CD14-positive monocyte (primary cell): ENCODE measurements around the gene GUCY1A1. TPM values are rescaled to one million over a fixed set of nuclear protein-coding genes. Genes with fewer than 3 reads are reported as not detected.

ENCODE experiments used
- DNase-seq, 3 donors: peaks; one replicate each; pipeline ENCODE4 v3.0.0-alpha.2; 2011 to 2022
- H2AFZ ChIP-seq: 2 replicates; pipeline ENCODE4 v1.6.0; 2012; ENCODE audit warnings: mild to moderate bottlenecking, low read depth, low read length, inconsistent platforms; ENCODE audit not compliant: insufficient read depth, poor library complexity, severe bottlenecking
- H3K27ac ChIP-seq, 2 donors: 1 replicate in 1 of 2; 2 replicates in 1 of 2; pipeline ENCODE4 v1.5.1; 2012 to 2013; ENCODE audit warnings: low read length in 2 of 2, control low read depth in 1 of 2, inconsistent platforms in 1 of 2, low read depth in 1 of 2, mild to moderate bottlenecking in 1 of 2
- H3K27me3 ChIP-seq, 2 donors: one replicate each; pipeline versions ENCODE4 v1.6.0 to v1.6.1; 2011 to 2013; ENCODE audit warnings: low read length in 2 of 2; ENCODE audit not compliant: control insufficient read depth in 2 of 2, insufficient read depth in 2 of 2
- H3K36me3 ChIP-seq, 2 donors: replicated peaks in 1 of 2; 1 replicate in 1 of 2; 2 replicates in 1 of 2; pipeline versions ENCODE4 v1.5.1 to v1.6.1; 2012 to 2013; ENCODE audit warnings: low read length in 2 of 2, control low read depth in 1 of 2, inconsistent platforms in 1 of 2, mild to moderate bottlenecking in 1 of 2; ENCODE audit not compliant: insufficient read depth in 2 of 2, control insufficient read depth in 1 of 2
- H3K4me1 ChIP-seq, 2 donors: 1 replicate in 1 of 2; 2 replicates in 1 of 2; pipeline versions ENCODE4 v1.5.1 to v1.6.1; 2012 to 2013; ENCODE audit warnings: low read length in 2 of 2, control low read depth in 1 of 2, inconsistent platforms in 1 of 2, mild to moderate bottlenecking in 1 of 2, moderate library complexity in 1 of 2; ENCODE audit not compliant: insufficient read depth in 2 of 2, control insufficient read depth in 1 of 2
- H3K4me2 ChIP-seq: replicated peaks from 2 replicates; pipeline ENCODE3; 2012; ENCODE audit warnings: low read length, moderate library complexity, mild to moderate bottlenecking; ENCODE audit not compliant: poor library complexity, severe bottlenecking; ENCODE audit errors: extremely low read depth
- H3K4me3 ChIP-seq, 3 experiments: fragments of 200-600 bp in 1 of 3; sonication (generic) in 1 of 3; replicated peaks in 1 of 3; 1 replicate in 2 of 3; 2 replicates in 1 of 3; pipeline ENCODE4 v1.5.1; 2011 to 2013; ENCODE audit warnings: low read length in 3 of 3, mild to moderate bottlenecking in 3 of 3, control low read depth in 2 of 3, low read depth in 2 of 3, inconsistent platforms in 1 of 3, moderate library complexity in 1 of 3
- H3K79me2 ChIP-seq: 2 replicates; pipeline ENCODE4 v1.6.0; 2012; ENCODE audit warnings: mild to moderate bottlenecking, control low read depth, inconsistent platforms, low read length, moderate library complexity; ENCODE audit not compliant: insufficient read depth
- H3K9ac ChIP-seq: 2 replicates; pipeline ENCODE4 v1.6.0; 2017; ENCODE audit warnings: low read length, mild to moderate bottlenecking; ENCODE audit not compliant: insufficient read depth, poor library complexity, severe bottlenecking
- H3K9me3 ChIP-seq, 2 donors: replicated peaks in 1 of 2; 1 replicate in 1 of 2; 2 replicates in 1 of 2; pipeline versions ENCODE4 v1.5.1 to v1.6.1; 2012 to 2013; ENCODE audit warnings: low read length in 2 of 2, control low read depth in 1 of 2; ENCODE audit not compliant: control insufficient read depth in 1 of 2, insufficient read depth in 1 of 2
- H4K20me1 ChIP-seq: 2 replicates; pipeline ENCODE4 v1.6.0; 2012; ENCODE audit warnings: mild to moderate bottlenecking, low read length, control low read depth, moderate library complexity; ENCODE audit not compliant: insufficient read depth
- H3K27ac Mint-ChIP-seq, 7 donors: one replicate each; pipeline ENCODE4 v1.8.0; 2020; ENCODE audit warnings: mild to moderate bottlenecking in 7 of 7, mixed read lengths in 7 of 7, moderate library complexity in 6 of 7, inconsistent platforms in 2 of 7
- H3K27me3 Mint-ChIP-seq, 3 donors: one replicate each; pipeline ENCODE4 v1.8.0; 2021 to 2022; ENCODE audit warnings: low read depth in 3 of 3, mild to moderate bottlenecking in 3 of 3, mixed read lengths in 3 of 3, moderate library complexity in 3 of 3, inconsistent platforms in 1 of 3
- H3K36me3 Mint-ChIP-seq, 2 donors: one replicate each; pipeline ENCODE4 v1.8.0; 2020; ENCODE audit warnings: mixed read lengths in 2 of 2, inconsistent platforms in 1 of 2, mild to moderate bottlenecking in 1 of 2
- H3K4me1 Mint-ChIP-seq: one replicate; pipeline ENCODE4 v1.8.0; 2020; ENCODE audit warnings: mild to moderate bottlenecking, mixed read lengths
- H3K4me3 Mint-ChIP-seq, 2 donors: one replicate each; pipeline ENCODE4 v1.8.0; 2020; ENCODE audit warnings: mild to moderate bottlenecking in 2 of 2, mixed read lengths in 2 of 2, moderate library complexity in 1 of 2
- H3K9me3 Mint-ChIP-seq, 7 donors: one replicate each; pipeline ENCODE4 v1.8.0; 2020 to 2022; ENCODE audit warnings: mixed read lengths in 7 of 7, mild to moderate bottlenecking in 6 of 7, moderate library complexity in 6 of 7, inconsistent platforms in 2 of 7
- CTCF ChIP-seq: fragments of 200-600 bp; IDR thresholded peaks from one replicate; pipeline ENCODE4 v1.8.0; 2022; ENCODE audit warnings: antibody characterized with exemption, mild to moderate bottlenecking
- WGBS: methylation state at CpG from one replicate; pipeline ENCODE4 v1.1.5; 2013; ENCODE audit warnings: missing lambda C conversion rate; ENCODE audit not compliant: insufficient coverage; 5-methylcytosine and 5-hydroxymethylcytosine counted together
- intact Hi-C, 2 donors: fragments of 100-400 bp; cut with micrococcal nuclease; formaldehyde crosslinking; loops; one replicate each; pipeline versions ENCODE4 v1.15.0 to v1.15.1; 2023
- polyA plus RNA-seq, 3 donors: library from polyadenylated mRNA; depleted of rRNA in 1 of 3; unstranded in 2 of 3; stranded (reverse) in 1 of 3; fragments of 300-500 nt in 2 of 3; fragments of >200 nt in 1 of 3; fragmentation: Illumina TruSeq in 2 of 3; gene quantifications; 1 replicate in 2 of 3; 2 replicates in 1 of 3; pipeline ENCODE4 v1.2.3, GENCODE V29; 2012 to 2021

GUCY1A1 gene
- polyA plus RNA-seq, 3 donors, result 0.88 to 1.2 (median 0.95) TPM

GRCh38 chr4:155708782-155709181 lies 42.1 kb downstream of the GUCY1A1 start:
- no peak for TF ChIP-seq CTCF
- Mint-ChIP-seq H3K27me3 (no peaks in the 10 kb centered on the region), H3K9me3 (peaks cover 0 to 3% (median 0%) of the 10 kb centered on the region in 7 donors), H3K4me1 (peaks cover 8% of the 10 kb centered on the region), H3K4me3 (no peak overlapping the region), H3K27ac (no peak overlapping the region), H3K36me3 (no peaks in the 10 kb centered on the region)
- intact Hi-C loops, result no loop called here
- Histone ChIP-seq H3K36me3 (no peaks in the 10 kb centered on the region), H3K4me1 (peaks cover 3 to 5% of the 10 kb centered on the region in 2 donors), H3K27me3 (no peaks in the 10 kb centered on the region), H3K4me2 (no peak overlapping the region), H3K4me3 (no peak overlapping the region), H3K79me2 (no peaks in the 10 kb centered on the region), H3K27ac (no peak overlapping the region), H3K9ac (no peak overlapping the region), H2AFZ (no peak overlapping the region), H4K20me1 (no peaks in the 10 kb centered on the region), H3K9me3 (no peaks in the 10 kb centered on the region)
- no CpG with 5 or more reads among the region's 1 CpG for WGBS
- DNase-seq, result no peak

DNA sequence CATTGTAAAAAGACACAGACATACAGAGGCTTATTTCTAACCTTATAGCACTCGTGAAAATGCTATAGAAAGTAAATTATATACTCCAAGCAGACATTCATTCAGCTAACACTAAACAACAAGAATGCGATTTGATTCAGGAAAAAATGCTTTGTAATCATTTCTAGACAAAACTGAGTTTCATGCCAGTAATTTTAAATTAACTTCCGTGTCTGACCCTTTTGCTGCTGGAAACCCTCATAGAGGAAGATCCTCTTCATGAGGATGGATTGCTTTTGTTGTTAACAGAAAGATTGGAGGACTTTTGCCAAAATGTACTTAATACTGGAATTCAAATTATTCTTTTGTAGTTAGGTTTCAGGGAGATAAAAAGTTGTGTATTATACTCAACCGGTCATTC lies 43.3 kb downstream of the GUCY1A1 start:
- no peaks in the 10 kb centered on the region for H3K36me3 Mint-ChIP-seq
- Histone ChIP-seq H3K27ac (no peak overlapping the region), H3K4me2 (no peak overlapping the region), H3K4me3 (no peak overlapping the region), H3K9me3 (no peaks in the 10 kb centered on the region), H4K20me1 (no peaks in the 10 kb centered on the region), H3K27me3 (no peaks in the 10 kb centered on the region), H3K4me1 (peaks cover 3 to 5% of the 10 kb centered on the region in 2 donors), H3K79me2 (no peaks in the 10 kb centered on the region), H3K9ac (no peak overlapping the region), H2AFZ (no peak overlapping the region), H3K36me3 (no peaks in the 10 kb centered on the region)
- WGBS, result 80% methylated on average over 2 of the region's 4 CpGs
- no peaks in the 10 kb centered on the region for H3K27me3 Mint-ChIP-seq
- H3K9me3 Mint-ChIP-seq, result peaks cover 0 to 3% (median 0%) of the 10 kb centered on the region in 7 donors
- intact Hi-C loops, result no loop called here
- DNase-seq, result no peak
- no peak for TF ChIP-seq CTCF
- H3K4me3 Mint-ChIP-seq, result no peak overlapping the region
- peaks cover 8% of the 10 kb centered on the region for H3K4me1 Mint-ChIP-seq
- H3K27ac Mint-ChIP-seq, result no peak overlapping the region
